Kidney (tissue), 14 donors: ENCODE data around the gene GATC. TPM values are rescaled to one million over a fixed set of nuclear protein-coding genes. Genes with fewer than 3 reads are reported as not detected.
A peak's percentile ranks its signal among the peaks of the same experiment; 100 is the strongest.

Experiments used
- DNase-seq, 5 donors: peaks; one replicate each; pipeline ENCODE4 v3.0.0-alpha.2; 2013 to 2020
- FAIRE-seq: peaks from 2 replicates; lab custom pipeline; 2012; peaks lifted over from hg19 to GRCh38; lab: Jason Lieb, UNC
- H3K27ac ChIP-seq, 2 donors: one replicate each; pipeline ENCODE4 v1.7.0; 2013; ENCODE audit warnings: low read depth in 2 of 2, low read length in 2 of 2, inconsistent platforms in 1 of 2
- H3K27me3 ChIP-seq: one replicate; pipeline ENCODE4 v1.7.1; 2013; ENCODE audit warnings: low read length, inconsistent platforms; ENCODE audit not compliant: control insufficient read depth, insufficient read depth
- H3K36me3 ChIP-seq, 3 donors: one replicate each; pipeline versions ENCODE4 v1.7.0 to v1.7.1; 2013; ENCODE audit warnings: low read length in 3 of 3, control low read depth in 1 of 3, inconsistent platforms in 1 of 3; ENCODE audit not compliant: insufficient read depth in 3 of 3, control insufficient read depth in 2 of 3
- H3K4me1 ChIP-seq, 3 donors: one replicate each; pipeline versions ENCODE4 v1.7.0 to v1.7.1; 2013; ENCODE audit warnings: low read length in 3 of 3, inconsistent platforms in 1 of 3, low read depth in 1 of 3; ENCODE audit not compliant: control insufficient read depth in 2 of 3, insufficient read depth in 2 of 3
- H3K4me3 ChIP-seq, 3 donors: one replicate each; pipeline versions ENCODE4 v1.7.0 to v1.8.1; 2013; ENCODE audit warnings: low read length in 3 of 3, control low read depth in 1 of 3, inconsistent platforms in 1 of 3
- H3K9ac ChIP-seq, 3 donors: one replicate each; pipeline versions ENCODE4 v1.7.0 to v1.7.1; 2013; ENCODE audit warnings: low read length in 3 of 3, control low read depth in 1 of 3, inconsistent platforms in 1 of 3
- H3K9me3 ChIP-seq, 3 donors: one replicate each; pipeline versions ENCODE4 v1.7.0 to v1.7.1; 2013; ENCODE audit warnings: low read length in 3 of 3, control low read depth in 1 of 3, inconsistent platforms in 1 of 3; ENCODE audit not compliant: control insufficient read depth in 2 of 3, insufficient read depth in 1 of 3
- CTCF ChIP-seq: IDR thresholded peaks from 3 replicates; pipeline ENCODE4 v1.5.1; 2012; ENCODE audit warnings: mild to moderate bottlenecking, moderate library complexity, borderline replicate concordance; ENCODE audit not compliant: insufficient read depth; ENCODE audit errors: extremely low read depth
- intact Hi-C: fragments of 100-400 bp; cut with DNase I; formaldehyde crosslinking; loops from one replicate; pipeline ENCODE4 v1.11.1; 2022
- polyA plus RNA-seq: library from polyadenylated mRNA; stranded (reverse); fragments of 350-450 nt; fragmentation: Illumina TruSeq; extraction: RNeasy Lipid Tissue Mini Kit (QIAGEN cat#74804); gene quantifications from one replicate; pipeline ENCODE4 v1.2.3, GENCODE V29; 2014; ENCODE audit warnings: low read depth, low replicate concordance; ENCODE audit not compliant: insufficient read depth
- total RNA-seq: library from RNA; stranded (reverse); fragmentation: NEBNext Ultra II Directional; extraction: Animal tissue kit (Norgen Biotek cat#: 25700); gene quantifications from one replicate; pipeline ENCODE4 v1.2.1, GENCODE V29; 2021
- donor health status: control.
- donor health status: control.
- donor health status: control.
- donor health status: control.
- donor health status: control.
- donor health status: DM: yes; HTN: yes; CAD: no.
- donor health status: Normal renal cell carcinoma (clear cell type).

GATC gene
- total and polyA plus RNA-seq, 2 donors from 2014 or later, result 13.7 to 39.4 TPM

- no peak for TF ChIP-seq CTCF
- no peak for FAIRE-seq
- Histone ChIP-seq H3K4me3 (no peak overlapping the region), H3K27ac (no peak overlapping the region), H3K9me3 (no peaks in the 10 kb centered on the region), H3K9ac (no peak overlapping the region), H3K4me1 (peaks cover 3% of the 10 kb centered on the region in 3 donors), H3K27me3 (no peaks in the 10 kb centered on the region), H3K36me3 (peaks cover 4 to 28% (median 10%) of the 10 kb centered on the region in 3 donors)
- peak in 1 of 5 donors; percentile 11 for DNase-seq
- intact Hi-C loops, result no loop called here
These were observed 54.3 kb downstream of the GATC start for GRCh38 chr12:120500581-120500980.

DNA sequence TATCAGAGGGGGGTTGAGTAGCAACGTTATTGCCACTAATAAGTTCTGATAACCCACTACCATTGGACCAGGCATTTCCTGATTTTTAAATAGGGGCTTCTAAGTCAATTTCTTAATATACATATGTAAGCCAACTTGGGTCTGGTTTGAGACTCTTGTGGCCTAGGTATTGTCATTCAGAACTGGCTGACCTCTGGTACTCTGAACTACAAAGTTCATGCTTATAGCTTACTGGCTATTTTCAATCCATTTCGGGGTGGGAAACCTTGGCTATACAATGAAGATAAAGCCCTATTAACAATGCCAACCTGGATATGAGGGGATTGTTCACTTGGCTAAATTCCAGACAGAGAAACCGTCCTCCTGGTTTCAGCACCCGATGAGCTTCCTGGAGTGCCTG lies 58.3 kb downstream of the GATC start:
- H3K27me3 ChIP-seq, result no peaks in the 10 kb centered on the region
- H3K27ac ChIP-seq, result no peak overlapping the region
- no peak for TF ChIP-seq CTCF
- DNase-seq, result no peak
- peaks cover 7 to 26% (median 7%) of the 10 kb centered on the region in 3 donors for H3K36me3 ChIP-seq
- no peaks in the 10 kb centered on the region for H3K4me1 ChIP-seq
- no peaks in the 10 kb centered on the region for H3K9me3 ChIP-seq
- no peak overlapping the region for H3K9ac ChIP-seq
- intact Hi-C loops, result no loop called here
- H3K4me3 ChIP-seq, result no peak overlapping the region
- FAIRE-seq, result no peak

GRCh38 chr12:120508537-120508936 lies 62.3 kb downstream of the GATC start:
- no peaks in the 10 kb centered on the region for H3K27me3 ChIP-seq
- no peak overlapping the region for H3K4me3 ChIP-seq
- intact Hi-C loops, result no loop called here
- H3K4me1 ChIP-seq, result no peaks in the 10 kb centered on the region
- H3K9ac ChIP-seq, result no peak overlapping the region
- no peak overlapping the region for H3K27ac ChIP-seq
- DNase-seq, result no peak
- peaks cover 9 to 19% (median 14%) of the 10 kb centered on the region in 3 donors for H3K36me3 ChIP-seq
- FAIRE-seq, result no peak
- TF ChIP-seq CTCF, result no peak
- no peaks in the 10 kb centered on the region for H3K9me3 ChIP-seq

Other genes with a start within 250 kb of the GATC start
- 1,384 TPM for gene RPLP0, start 245.3 kb upstream of the GATC start, total RNA-seq
- gene RPLP0, start 245.3 kb upstream of the GATC start, polyA plus RNA-seq, result 1,654 TPM
- 133 TPM for gene PXN, start 180.7 kb upstream of the GATC start, total RNA-seq
- 57.1 TPM for gene PXN, start 180.7 kb upstream of the GATC start, polyA plus RNA-seq
- gene RNU4-2, start 154.5 kb upstream of the GATC start, total RNA-seq, result 18,412 TPM
- gene RNU4-2, start 154.5 kb upstream of the GATC start, polyA plus RNA-seq, result not detected
- 3,016 TPM for gene RNU4-1, start 153.2 kb upstream of the GATC start, total RNA-seq
- gene RNU4-1, start 153.2 kb upstream of the GATC start, polyA plus RNA-seq, result not detected
- 1.5 TPM for gene SIRT4, start 144.1 kb upstream of the GATC start, total RNA-seq
- gene SIRT4, start 144.1 kb upstream of the GATC start, polyA plus RNA-seq, result 8.1 TPM
- not detected for gene PLA2G1B, start 118.7 kb upstream of the GATC start, total RNA-seq
- gene PLA2G1B, start 118.7 kb upstream of the GATC start, polyA plus RNA-seq, result not detected
- gene MSI1, start 77.3 kb upstream of the GATC start, total RNA-seq, result 1.3 TPM
- gene MSI1, start 77.3 kb upstream of the GATC start, polyA plus RNA-seq, result 0.80 TPM
- 331 TPM for gene COX6A1, start 8.3 kb upstream of the GATC start, total RNA-seq
- gene COX6A1, start 8.3 kb upstream of the GATC start, polyA plus RNA-seq, result 1,697 TPM
- 15.6 TPM for gene TRIAP1, start 60 bp upstream of the GATC start, total RNA-seq
- gene TRIAP1, start 60 bp upstream of the GATC start, polyA plus RNA-seq, result 28.2 TPM
- 144 TPM for gene SRSF9, start 23.3 kb downstream of the GATC start, total RNA-seq
- gene SRSF9, start 23.3 kb downstream of the GATC start, polyA plus RNA-seq, result 151 TPM
- gene DYNLL1, start 49.7 kb downstream of the GATC start, total RNA-seq, result 258 TPM
- 757 TPM for gene DYNLL1, start 49.7 kb downstream of the GATC start, polyA plus RNA-seq
- 26.5 TPM for gene COQ5, start 82.7 kb downstream of the GATC start, total RNA-seq
- gene COQ5, start 82.7 kb downstream of the GATC start, polyA plus RNA-seq, result 60.8 TPM
- 229 TPM for gene RNF10, start 87.9 kb downstream of the GATC start, total RNA-seq
- gene RNF10, start 87.9 kb downstream of the GATC start, polyA plus RNA-seq, result 220 TPM
- gene POP5, start 135.0 kb downstream of the GATC start, total RNA-seq, result 50.0 TPM
- 111 TPM for gene POP5, start 135.0 kb downstream of the GATC start, polyA plus RNA-seq
- 2.0 TPM for gene CABP1, start 194.2 kb downstream of the GATC start, total RNA-seq
- gene CABP1, start 194.2 kb downstream of the GATC start, polyA plus RNA-seq, result 24.1 TPM
- 146 TPM for gene MLEC, start 240.7 kb downstream of the GATC start, total RNA-seq
- 60.3 TPM for gene MLEC, start 240.7 kb downstream of the GATC start, polyA plus RNA-seq